GM18951 (cell line): ENCODE measurements around the gene CDYL.

Experiments
- POLR2A ChIP-seq: IDR thresholded peaks from 4 replicates; pipeline ENCODE4 v1.6.1; 2011; ENCODE audit warnings: mild to moderate bottlenecking; ENCODE audit not compliant: insufficient read length, insufficient read depth; ENCODE audit errors: extremely low read depth
- in situ Hi-C: fragments of 300-500 bp; cut with MboI; formaldehyde crosslinking; loops from one replicate; pipeline ENCODE4 v1.12.0; 2022; ENCODE audit warnings: low sequenced_read_pairs, mixed read lengths, inconsistent platforms; ENCODE audit not compliant: unreplicated experiment

The CDYL gene

DNA sequence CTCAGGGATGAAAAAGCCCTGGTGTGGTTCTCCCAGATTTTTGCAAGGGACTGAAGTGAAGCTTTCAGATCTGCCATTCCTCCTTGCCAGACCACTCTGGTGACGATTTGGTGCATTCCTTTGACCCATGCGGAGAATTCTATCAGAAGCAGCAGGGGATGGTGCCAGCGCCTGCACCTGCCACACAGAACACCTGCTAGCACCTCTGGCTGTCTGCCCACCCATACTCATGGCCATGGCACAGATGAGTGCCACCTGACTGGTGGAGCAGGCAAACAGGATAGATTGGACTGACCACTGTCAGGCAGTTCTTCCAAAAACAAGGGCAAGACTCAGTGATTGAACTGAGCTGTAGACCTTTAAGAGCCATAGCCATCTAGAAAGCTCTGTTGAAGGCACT, 107.1 kb downstream of the CDYL start:
- TF ChIP-seq POLR2A = no peak
- in situ Hi-C loops = no loop called here

DNA sequence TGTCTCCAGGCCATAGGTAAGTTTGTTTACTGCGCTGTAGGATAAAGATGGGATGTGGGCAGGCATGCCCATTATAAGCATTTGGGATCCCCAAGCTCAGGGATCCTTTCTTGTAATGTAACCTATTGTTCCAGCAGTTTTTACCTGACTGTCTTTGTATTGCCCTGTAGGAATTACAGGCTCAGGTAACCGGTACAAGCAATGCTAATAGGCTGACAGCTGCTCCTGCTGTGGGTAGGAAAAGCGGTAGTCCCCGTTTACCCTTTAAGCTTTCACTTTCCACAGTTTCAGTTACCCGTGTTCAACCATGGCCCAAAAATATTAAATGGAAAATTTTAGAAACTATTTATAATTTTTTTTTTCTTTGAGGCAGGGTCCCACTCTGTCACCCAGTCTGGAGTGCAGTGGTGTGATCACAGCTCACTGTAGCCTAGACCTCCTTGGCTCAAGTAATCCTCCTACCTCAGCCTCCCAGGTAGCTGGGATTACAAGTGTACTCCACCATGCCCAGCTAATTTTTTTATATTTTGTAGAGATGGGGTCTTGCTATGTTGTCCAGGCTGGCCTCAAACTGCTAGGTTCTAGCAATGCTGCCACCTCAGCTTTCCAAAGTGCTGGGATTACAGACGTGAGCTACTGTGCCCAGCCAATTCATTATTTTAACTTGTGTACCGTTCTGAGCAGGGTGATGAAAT, 108.6 kb downstream of the CDYL start:
- in situ Hi-C loops = no loop called here
- TF ChIP-seq POLR2A = no peak

DNA sequence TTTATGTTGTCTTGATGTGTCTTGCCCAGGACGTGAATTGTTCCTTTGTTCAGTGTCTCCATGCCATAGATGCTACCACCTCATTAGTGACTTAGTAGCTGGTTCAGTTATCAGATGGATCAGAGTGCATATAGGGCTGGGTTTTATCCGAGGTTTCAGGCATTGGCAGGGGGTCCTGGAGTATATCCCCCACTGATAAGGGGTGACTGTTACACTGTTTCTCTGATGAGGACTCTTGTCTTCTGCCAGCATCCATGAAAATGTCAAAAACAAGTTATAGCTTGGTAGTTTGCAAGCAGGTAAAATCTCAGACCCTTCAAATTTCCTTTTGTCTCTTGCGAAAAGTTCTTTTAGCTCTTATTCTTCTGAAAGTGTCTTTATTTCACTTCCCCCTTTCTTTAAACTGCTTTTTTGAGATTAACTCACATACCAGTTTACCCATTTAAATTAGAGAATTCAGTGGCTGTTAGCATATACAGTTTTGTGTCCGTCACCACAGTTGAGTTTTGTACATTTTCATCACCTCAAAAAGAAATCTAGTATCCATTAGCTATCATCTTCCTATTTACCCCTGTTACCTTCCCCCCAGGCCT, 109.2 kb downstream of the CDYL start:
- no peak for TF ChIP-seq POLR2A
- in situ Hi-C loops = no loop called here

DNA sequence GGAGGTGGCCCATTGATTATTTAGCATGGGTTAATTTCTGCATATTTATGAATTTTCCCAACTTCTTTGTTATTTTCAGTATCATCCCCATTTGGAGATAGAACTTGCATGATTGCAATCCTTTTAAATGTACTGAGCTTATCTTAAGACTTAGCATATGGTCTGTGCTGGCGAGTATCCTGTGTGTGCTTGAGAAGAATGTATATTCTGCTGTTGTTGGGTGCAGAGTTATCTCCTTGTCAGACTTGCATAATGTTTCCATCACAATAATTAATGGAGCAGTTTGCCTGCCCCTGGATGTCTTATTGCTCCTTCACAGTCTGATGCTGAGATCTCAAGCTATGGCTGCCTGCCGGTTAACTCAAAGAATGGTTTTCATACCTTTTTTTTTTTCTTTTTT, 112.6 kb downstream of the CDYL start:
- TF ChIP-seq POLR2A = no peak
- in situ Hi-C loops = no loop called here

DNA sequence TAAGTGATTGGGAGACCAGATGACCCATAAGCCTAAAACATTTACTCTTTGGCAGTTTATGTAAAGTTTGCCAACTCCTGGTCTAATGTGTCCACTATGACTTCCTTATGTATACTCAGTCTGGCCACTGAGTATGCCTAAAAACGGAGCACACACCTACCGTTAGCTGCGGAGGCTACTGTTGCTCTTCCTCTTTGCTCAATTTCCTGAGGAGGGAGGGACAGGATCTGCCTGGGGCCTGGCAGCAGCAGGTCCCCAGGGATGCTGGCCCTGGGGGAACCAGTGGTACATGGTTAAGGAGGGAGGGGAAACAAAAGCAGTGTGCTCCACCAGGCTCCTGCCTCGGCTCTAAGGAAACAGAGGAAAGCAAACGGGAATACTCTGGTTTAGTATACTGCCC, 113.5 kb downstream of the CDYL start:
- in situ Hi-C loops = no loop called here
- TF ChIP-seq POLR2A = no peak

DNA sequence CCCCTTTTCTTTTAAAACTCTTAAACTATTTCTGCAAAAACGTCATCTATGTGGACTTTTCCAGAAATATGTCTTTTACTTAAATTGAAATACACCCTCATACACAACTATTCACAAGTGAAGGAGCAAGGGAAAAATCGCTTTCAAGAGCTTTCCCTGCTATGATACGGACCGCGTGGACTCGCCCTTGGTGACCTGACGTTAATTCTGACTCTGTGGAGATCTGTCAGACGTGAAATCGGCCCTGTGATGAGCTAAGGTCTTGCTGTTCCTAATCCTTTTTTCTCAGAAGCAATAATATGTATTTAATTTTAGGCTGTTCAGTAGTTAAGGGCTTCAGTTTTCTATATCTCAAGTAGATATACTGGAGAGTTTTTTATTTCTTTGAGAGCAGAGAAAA, 114.0 kb downstream of the CDYL start:
- in situ Hi-C loops = no loop called here

DNA sequence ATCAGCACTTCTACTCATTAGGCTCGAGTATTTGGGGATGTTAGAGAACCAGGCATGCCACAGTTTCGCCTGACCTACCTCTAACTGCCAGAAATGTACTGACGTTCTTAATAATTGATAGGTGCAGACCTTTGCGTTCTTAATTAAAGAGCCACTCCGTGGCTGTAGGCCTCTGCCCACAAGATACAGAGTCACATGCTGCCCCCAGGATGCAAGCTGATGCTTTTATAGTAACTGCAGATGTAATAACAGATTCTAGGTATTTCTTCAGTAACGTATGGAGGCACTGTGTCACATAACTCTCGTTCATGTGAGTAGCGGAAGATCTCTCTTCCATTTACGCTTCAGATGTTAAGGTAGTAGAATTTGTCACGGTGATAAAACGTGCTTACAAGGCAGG, 114.4 kb downstream of the CDYL start:
- in situ Hi-C loops = no loop called here
- TF ChIP-seq POLR2A = no peak

More for the DNA sequence above, 114.0 kb downstream of the CDYL start:
- TF ChIP-seq POLR2A = no peak

DNA sequence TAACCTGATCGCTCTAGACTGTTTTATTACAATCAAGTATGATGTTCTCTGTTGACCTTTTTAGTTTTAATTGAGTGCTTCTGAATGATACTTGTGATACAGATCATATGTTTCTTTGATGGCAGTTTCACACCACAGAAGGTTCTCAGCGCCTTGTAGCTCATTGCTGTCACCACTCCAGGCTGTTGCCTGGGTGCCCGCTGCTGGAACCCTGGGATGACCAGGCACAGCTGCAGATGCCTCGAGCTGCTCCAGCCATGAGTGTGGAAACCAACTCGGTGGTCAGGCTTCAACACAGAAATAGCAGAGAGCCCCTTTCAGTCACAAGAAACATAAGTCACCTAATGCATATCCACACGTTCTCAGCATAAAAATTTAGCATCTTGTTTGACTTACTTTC, 114.9 kb downstream of the CDYL start:
- in situ Hi-C loops = no loop called here
- no peak for TF ChIP-seq POLR2A

DNA sequence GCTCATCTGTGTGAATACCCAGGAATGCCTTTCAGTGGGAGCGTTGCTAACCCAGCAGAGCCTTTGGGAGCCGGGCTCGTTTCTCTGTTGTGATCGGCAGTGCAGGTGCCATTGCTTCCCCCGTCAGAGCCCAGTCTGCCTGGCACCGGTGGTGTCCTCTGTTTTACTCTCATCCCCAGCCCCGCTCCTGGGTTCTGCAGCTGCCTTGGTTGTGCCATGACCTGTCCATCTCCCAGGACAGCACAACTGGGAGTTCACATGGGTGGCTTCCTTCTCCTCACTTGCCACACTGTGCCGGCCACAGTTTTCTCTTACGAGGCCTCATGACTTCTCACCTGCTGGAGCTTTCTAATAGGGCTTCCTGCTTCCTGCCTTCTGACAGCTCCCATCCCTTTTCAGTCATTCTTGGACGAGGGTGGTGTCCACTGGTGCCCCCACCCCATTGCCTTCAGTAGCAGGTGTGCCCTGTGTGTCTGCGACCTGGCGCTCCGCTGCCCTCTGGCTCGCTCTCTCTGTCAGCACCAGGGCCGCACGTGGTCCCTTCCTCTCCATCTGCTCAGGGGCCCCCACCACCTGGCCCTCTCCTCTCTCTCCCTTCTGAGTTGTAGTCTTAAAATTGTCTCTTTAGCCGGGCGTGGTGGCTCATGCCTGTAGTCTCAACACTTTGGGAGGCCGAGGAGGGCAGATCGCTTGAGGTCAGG, 116.7 kb downstream of the CDYL start:
- in situ Hi-C loops = no loop called here
- TF ChIP-seq POLR2A = no peak

DNA sequence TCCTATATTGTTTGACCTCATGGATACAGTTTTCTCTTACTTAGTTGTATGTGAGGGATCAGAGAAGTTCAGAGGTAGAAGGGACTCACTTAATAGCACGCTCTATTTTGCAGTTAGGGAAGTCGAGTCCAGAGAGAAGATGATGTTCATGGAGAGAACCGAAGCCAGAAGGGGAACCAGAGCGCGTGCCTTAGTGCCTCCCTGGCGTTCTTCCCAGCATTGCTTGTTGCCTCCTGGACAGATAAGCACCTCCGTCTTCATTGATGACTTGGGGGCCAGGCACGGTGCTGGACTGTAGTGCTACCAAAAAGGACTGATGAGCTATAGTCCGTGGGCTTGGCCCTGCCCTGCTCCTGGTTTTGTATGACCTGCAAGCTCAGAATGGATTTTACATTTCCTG, 117.8 kb downstream of the CDYL start:
- no peak for TF ChIP-seq POLR2A
- in situ Hi-C loops = no loop called here

DNA sequence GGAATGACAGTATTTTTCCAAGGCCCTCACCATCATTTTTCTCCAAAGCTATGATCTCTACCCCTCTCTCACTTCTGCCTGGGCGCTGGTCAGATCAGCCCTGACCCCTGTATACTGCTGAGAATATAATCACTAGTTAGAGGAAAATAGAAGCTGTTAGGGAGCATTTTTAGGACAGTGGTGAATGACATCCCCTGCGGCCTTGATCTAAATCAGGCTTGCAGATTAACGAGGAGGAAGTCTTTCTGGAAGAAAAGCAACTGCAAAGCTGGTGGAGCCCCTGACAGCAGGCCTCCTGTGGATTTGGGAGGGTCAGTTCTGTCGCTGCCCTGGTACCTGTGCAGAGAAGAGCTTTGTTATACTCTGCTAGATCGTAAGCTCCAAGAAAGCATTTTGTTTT, 119.8 kb downstream of the CDYL start:
- in situ Hi-C loops = no loop called here
- TF ChIP-seq POLR2A = no peak

DNA sequence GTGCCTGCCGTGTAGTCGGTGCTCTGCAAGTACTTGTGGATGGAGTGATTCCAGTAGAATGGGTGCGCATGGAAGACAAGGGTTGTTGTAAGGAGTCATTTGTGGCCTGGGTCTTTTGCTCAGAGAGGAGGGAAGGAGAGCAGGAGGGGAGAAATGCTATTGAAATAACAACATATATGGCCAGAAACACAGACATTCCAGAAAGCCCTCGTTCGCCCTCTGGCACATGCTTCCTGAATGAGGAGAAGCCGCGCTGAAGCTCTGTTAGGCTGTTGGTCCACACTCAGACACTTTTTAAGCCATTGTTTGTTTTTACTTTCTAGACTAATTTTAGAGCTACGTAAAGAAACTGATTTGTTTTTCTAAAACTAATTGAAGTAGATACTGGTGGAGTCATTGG, 120.2 kb downstream of the CDYL start:
- no peak for TF ChIP-seq POLR2A
- in situ Hi-C loops = no loop called here

DNA sequence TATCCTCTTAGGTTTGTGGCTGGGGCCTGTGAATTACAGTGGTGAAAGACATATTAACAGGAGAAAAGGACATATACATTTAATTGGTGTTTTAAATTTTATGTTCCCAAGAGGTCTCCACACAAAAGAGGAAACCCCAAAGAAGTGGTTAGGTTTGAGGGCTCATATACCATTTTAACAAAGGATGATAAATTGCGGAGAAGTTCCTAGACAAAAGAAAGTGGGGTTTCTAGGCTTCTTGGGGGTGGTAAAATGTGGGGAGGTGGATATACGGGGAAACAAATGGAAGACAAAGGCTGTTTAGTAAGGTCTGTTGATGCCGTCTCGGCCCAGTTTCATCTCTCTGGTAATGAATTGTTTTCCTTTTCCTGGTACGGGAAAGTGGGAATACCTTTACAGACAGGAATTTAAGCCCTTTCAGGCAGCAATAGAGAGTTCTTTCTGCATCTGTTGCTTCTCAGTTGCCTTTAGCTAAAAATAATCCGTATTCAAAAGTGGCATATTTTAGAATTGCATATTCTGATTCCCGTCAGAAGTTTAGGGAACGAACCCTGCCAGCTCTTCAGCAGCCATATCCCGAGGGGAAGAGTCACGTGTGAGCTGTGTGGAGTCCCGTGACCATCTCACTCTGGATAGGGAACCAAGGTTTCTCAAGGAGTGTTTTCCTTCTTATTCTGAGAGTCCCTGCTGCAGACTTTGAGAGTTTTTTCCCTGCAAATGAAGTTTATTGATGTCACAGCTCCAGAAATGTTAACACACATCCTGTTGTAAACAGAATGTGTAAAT, 123.2 kb downstream of the CDYL start:
- in situ Hi-C loops = no loop called here
- no peak for TF ChIP-seq POLR2A

DNA sequence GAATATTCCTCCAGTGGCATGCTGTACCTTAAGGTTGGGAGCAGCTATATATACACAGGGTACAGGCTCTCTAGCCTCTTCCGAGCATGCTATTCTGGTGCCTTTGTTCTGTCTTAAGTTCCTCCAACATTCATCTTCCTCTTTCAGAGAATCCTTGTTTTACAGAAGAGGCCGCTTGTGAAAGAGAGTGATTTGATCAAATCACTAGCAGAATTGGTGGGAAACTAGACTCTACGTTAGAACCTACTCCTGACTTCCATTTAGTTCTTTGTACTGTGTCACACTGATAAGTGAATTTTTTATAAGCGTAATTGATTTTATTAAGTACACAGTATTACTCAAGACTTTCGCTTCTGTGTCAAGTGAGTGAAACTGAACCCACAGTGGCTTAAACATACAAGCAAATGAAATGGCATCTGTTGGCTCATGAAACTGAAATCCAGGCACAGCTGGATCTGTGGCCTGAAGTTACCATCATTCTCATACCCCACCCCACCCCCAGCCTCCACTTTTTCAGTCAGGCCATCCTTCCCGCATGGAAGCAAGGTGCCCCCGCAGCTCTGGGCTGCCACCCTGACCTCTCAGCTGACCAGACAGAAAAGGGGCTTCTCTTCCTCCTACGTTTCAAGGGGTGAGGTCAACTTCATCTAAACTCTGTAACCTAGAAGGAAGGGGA, 125.3 kb downstream of the CDYL start:
- in situ Hi-C loops = no loop called here
- no peak for TF ChIP-seq POLR2A
